ENCODE results near the gene ANKMY1.

DNA sequence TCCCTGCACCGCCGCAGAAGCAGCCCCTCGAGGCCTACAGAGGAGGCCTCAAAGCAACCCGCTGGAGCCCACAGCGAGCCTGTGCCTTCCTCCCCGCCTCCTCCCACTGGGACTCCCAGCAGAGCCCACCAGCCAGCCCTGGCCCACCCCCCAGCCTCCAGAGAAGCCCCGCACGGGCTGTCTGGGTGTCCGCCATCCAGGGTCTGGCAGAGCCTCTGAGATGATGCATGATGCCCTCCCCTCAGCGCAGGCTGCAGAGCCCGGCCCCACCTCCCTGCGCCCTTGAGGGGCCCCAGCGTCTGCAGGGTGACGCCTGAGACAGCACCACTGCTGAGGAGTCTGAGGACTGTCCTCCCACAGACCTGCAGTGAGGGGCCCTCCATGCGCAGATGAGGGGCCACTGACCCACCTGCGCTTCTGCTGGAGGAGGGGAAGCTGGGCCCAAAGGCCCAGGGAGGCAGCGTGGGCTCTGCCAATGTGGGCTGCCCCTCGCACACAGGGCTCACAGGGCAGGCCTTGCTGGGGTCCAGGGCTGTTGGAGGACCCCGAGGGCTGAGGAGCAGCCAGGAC lies 91.1 kb downstream of the ANKMY1 start:
- TF ChIP-seq, protein P1, sequence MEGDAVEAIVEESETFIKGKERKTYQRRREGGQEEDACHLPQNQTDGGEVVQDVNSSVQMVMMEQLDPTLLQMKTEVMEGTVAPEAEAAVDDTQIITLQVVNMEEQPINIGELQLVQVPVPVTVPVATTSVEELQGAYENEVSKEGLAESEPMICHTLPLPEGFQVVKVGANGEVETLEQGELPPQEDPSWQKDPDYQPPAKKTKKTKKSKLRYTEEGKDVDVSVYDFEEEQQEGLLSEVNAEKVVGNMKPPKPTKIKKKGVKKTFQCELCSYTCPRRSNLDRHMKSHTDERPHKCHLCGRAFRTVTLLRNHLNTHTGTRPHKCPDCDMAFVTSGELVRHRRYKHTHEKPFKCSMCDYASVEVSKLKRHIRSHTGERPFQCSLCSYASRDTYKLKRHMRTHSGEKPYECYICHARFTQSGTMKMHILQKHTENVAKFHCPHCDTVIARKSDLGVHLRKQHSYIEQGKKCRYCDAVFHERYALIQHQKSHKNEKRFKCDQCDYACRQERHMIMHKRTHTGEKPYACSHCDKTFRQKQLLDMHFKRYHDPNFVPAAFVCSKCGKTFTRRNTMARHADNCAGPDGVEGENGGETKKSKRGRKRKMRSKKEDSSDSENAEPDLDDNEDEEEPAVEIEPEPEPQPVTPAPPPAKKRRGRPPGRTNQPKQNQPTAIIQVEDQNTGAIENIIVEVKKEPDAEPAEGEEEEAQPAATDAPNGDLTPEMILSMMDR (IDR thresholded peaks at IDR 0.05) = no peak
- TF ChIP-seq POLR2A (IDR thresholded peaks at IDR 0.05) = no peak
